GM23338 (cell line): ENCODE measurements around the gene CPT2. TPM values are rescaled to one million over a fixed set of nuclear protein-coding genes. Genes with fewer than 3 reads are reported as not detected.

Experiments
- ATAC-seq: fragments of 200-7000 bp; cut with Tn5 transposase; 3 replicates; pipeline ENCODE4 v1.9.1; 2020
- DNase-seq: peaks from one replicate; pipeline ENCODE4 v3.0.0-alpha.2; 2015; ENCODE audit warnings: low spot score
- H2AFZ ChIP-seq: fragments of 200-600 bp; sonication (generic); 2 replicates; pipeline ENCODE4 v1.8.0; 2016; ENCODE audit warnings: antibody characterized with exemption, mild to moderate bottlenecking, moderate library complexity
- H3F3A ChIP-seq: fragments of 200-600 bp; sonication (generic); replicated peaks from 2 replicates; pipeline ENCODE4 v1.8.0; 2017; ENCODE audit warnings: antibody characterized with exemption, mixed run types, low read depth
- H3K27ac ChIP-seq: fragments of 200-600 bp; sonication (generic); 2 replicates; pipeline ENCODE4 v1.6.1; 2016; ENCODE audit warnings: low read depth
- H3K27me3 ChIP-seq: fragments of 200-600 bp; sonication (generic); 2 replicates; pipeline ENCODE4 v1.8.0; 2016; ENCODE audit warnings: mild to moderate bottlenecking, mixed run types, moderate library complexity; ENCODE audit not compliant: insufficient read depth
- H3K36me3 ChIP-seq: fragments of 200-600 bp; sonication (generic); 2 replicates; pipeline ENCODE4 v1.8.0; 2016; ENCODE audit warnings: mild to moderate bottlenecking; ENCODE audit not compliant: insufficient read depth
- H3K4me1 ChIP-seq: fragments of 200-600 bp; sonication (generic); 2 replicates; pipeline ENCODE4 v1.8.0; 2016; ENCODE audit warnings: mild to moderate bottlenecking, moderate library complexity; ENCODE audit not compliant: insufficient read depth
- H3K4me2 ChIP-seq: fragments of 200-600 bp; sonication (generic); 2 replicates; pipeline ENCODE4 v1.7.1; 2017; ENCODE audit warnings: mixed run types
- H3K4me3 ChIP-seq: fragments of 200-600 bp; sonication (generic); 2 replicates; pipeline ENCODE4 v1.6.1; 2016; ENCODE audit warnings: mixed run types
- H3K79me2 ChIP-seq: fragments of 200-600 bp; sonication (generic); replicated peaks from 2 replicates; pipeline ENCODE4 v1.8.0; 2017; ENCODE audit warnings: mild to moderate bottlenecking; ENCODE audit not compliant: insufficient read depth
- H3K9me2 ChIP-seq: fragments of 200-600 bp; sonication (generic); 2 replicates; pipeline ENCODE4 v1.8.0; 2017; ENCODE audit not compliant: insufficient read depth
- H4K20me1 ChIP-seq: fragments of 200-600 bp; sonication (generic); replicated peaks from 2 replicates; pipeline ENCODE4 v1.8.0; 2017; ENCODE audit warnings: mild to moderate bottlenecking; ENCODE audit not compliant: insufficient read depth
- H3K27ac Mint-ChIP-seq: 2 replicates; pipeline ENCODE4 v1.8.0; 2020; ENCODE audit warnings: inconsistent platforms, mild to moderate bottlenecking, moderate library complexity, mixed read lengths
- H3K27me3 Mint-ChIP-seq: 3 replicates; pipeline ENCODE4 v1.8.0; 2022; ENCODE audit warnings: low read depth, mild to moderate bottlenecking, moderate library complexity, mixed read lengths, inconsistent platforms; ENCODE audit not compliant: insufficient read depth, poor library complexity
- H3K36me3 Mint-ChIP-seq: 3 replicates; pipeline ENCODE4 v1.8.0; 2021; ENCODE audit warnings: low read depth, mild to moderate bottlenecking, inconsistent platforms, moderate library complexity, mixed read lengths
- H3K4me1 Mint-ChIP-seq: 3 replicates; pipeline ENCODE4 v1.8.0; 2020; ENCODE audit warnings: mild to moderate bottlenecking, inconsistent platforms, mixed read lengths
- H3K4me3 Mint-ChIP-seq: 3 replicates; pipeline ENCODE4 v1.8.0; 2021; ENCODE audit warnings: moderate library complexity, mild to moderate bottlenecking, inconsistent platforms, mixed read lengths
- H3K9me3 Mint-ChIP-seq: 3 replicates; pipeline ENCODE4 v1.8.0; 2020; ENCODE audit warnings: moderate library complexity, mild to moderate bottlenecking, inconsistent platforms, mixed read lengths
- CREB1 ChIP-seq: fragments of 250-450 bp; sonication (Bioruptor Pico); IDR thresholded peaks from 2 replicates; pipeline ENCODE4 v1.5.0; 2020; ENCODE audit warnings: low read depth, mild to moderate bottlenecking, moderate library complexity
- ETS1 ChIP-seq: IDR thresholded peaks from 2 replicates; pipeline ENCODE4 v1.6.1; 2016; ENCODE audit warnings: antibody characterized with exemption
- EZH2 ChIP-seq: fragments of 200-600 bp; sonication (generic); IDR thresholded peaks from one replicate; pipeline ENCODE4 v1.8.0; 2017; ENCODE audit warnings: antibody characterized with exemption, mild to moderate bottlenecking, low read depth; ENCODE audit not compliant: unreplicated experiment
- EZH2phosphoT487 ChIP-seq: fragments of 200-600 bp; sonication (generic); IDR thresholded peaks from one replicate; pipeline ENCODE4 v1.8.1; 2018; ENCODE audit warnings: antibody characterized with exemption; ENCODE audit not compliant: unreplicated experiment
- JUNB ChIP-seq: IDR thresholded peaks from one replicate; pipeline ENCODE4 v1.6.1; 2016; ENCODE audit warnings: antibody characterized with exemption; ENCODE audit not compliant: unreplicated experiment
- NANOG ChIP-seq: IDR thresholded peaks from 2 replicates; pipeline ENCODE4 v1.6.1; 2016; ENCODE audit warnings: antibody characterized with exemption, borderline replicate concordance
- POLR2AphosphoS5 ChIP-seq: IDR thresholded peaks from 2 replicates; pipeline ENCODE4 v1.6.1; 2016; ENCODE audit warnings: antibody characterized with exemption, low read depth
- STAT1 ChIP-seq: IDR thresholded peaks from one replicate; pipeline ENCODE4 v1.6.1; 2016; ENCODE audit warnings: antibody characterized with exemption; ENCODE audit not compliant: unreplicated experiment
- ZNF114 ChIP-seq: fragments of 250-450 bp; sonication (Bioruptor Pico); IDR thresholded peaks from 2 replicates; pipeline ENCODE4 v1.5.0; 2020; ENCODE audit warnings: mild to moderate bottlenecking, moderate library complexity
- ZNF331 ChIP-seq: fragments of 250-450 bp; sonication (Bioruptor Pico); IDR thresholded peaks from 2 replicates; pipeline ENCODE4 v1.5.0; 2020; ENCODE audit warnings: low read depth, mild to moderate bottlenecking, moderate library complexity
- ZNF462 ChIP-seq: fragments of 250-450 bp; sonication (Bioruptor Pico); IDR thresholded peaks from 2 replicates; pipeline ENCODE4 v1.5.0; 2020; ENCODE audit warnings: mild to moderate bottlenecking, moderate library complexity
- polyA plus RNA-seq: library from polyadenylated mRNA; unstranded; fragments of >200 nt; fragmentation: Nextera tagmentation; extraction: Ambion mirVana; gene quantifications from 2 replicates; pipeline ENCODE4 v1.2.1, GENCODE V29; 2016
- total RNA-seq: library from RNA; depleted of rRNA; stranded (reverse); fragments of >200 nt; shearing (Covaris generic); gene quantifications from 2 replicates; pipeline ENCODE4 v1.2.3, GENCODE V29; 2014
- TF ChIP-seq, protein P1 (sequence below), 2 experiments: fragments of 200-600 bp in 1 of 2; sonication (generic) in 1 of 2; conservative IDR thresholded peaks; 2 replicates each; pipeline versions ENCODE4 v1.5.1 to v1.6.1; 2016 to 2017; ENCODE audit warnings: antibody characterized with exemption in 2 of 2, low read depth in 2 of 2, mild to moderate bottlenecking in 2 of 2, moderate library complexity in 1 of 2
- TF ChIP-seq, protein P2 (sequence below): IDR thresholded peaks from one replicate; pipeline ENCODE4 v1.6.1; 2018; ENCODE audit warnings: antibody characterized with exemption; ENCODE audit not compliant: unreplicated experiment

CPT2 gene
- total and polyA plus RNA-seq, 2 experiments from 2014 or later, result 11.2 to 30.6 TPM

GRCh38 chr1:53189061-53189460 lies 7.6 kb upstream of the CPT2 start:
- no peak for DNase-seq
- ATAC-seq, result no peak
- Histone ChIP-seq H2AFZ (no peak overlapping the region), H3K4me3 (no peak overlapping the region), H3F3A (no peaks in the 10 kb centered on the region), H3K36me3 (no peaks in the 10 kb centered on the region), H3K4me1 (no peaks in the 10 kb centered on the region), H3K79me2 (no peaks in the 10 kb centered on the region), H3K9me2 (no peaks in the 10 kb centered on the region), H3K27ac (no peak overlapping the region), H3K4me2 (no peak overlapping the region), H3K27me3 (no peaks in the 10 kb centered on the region), H4K20me1 (no peaks in the 10 kb centered on the region)
- Mint-ChIP-seq H3K27me3 (peaks cover 2% of the 10 kb centered on the region), H3K36me3 (no peaks in the 10 kb centered on the region), H3K4me1 (peaks cover 8% of the 10 kb centered on the region; the same call in 2 of the 3 replicates), H3K9me3 (no peaks in the 10 kb centered on the region; the same call in 2 of the 3 replicates), H3K27ac (no peak overlapping the region), H3K4me3 (no peak overlapping the region)
- no peak for TF ChIP-seq ZNF114 (CRISPR knock-in tag)
- TF ChIP-seq, protein P1, sequence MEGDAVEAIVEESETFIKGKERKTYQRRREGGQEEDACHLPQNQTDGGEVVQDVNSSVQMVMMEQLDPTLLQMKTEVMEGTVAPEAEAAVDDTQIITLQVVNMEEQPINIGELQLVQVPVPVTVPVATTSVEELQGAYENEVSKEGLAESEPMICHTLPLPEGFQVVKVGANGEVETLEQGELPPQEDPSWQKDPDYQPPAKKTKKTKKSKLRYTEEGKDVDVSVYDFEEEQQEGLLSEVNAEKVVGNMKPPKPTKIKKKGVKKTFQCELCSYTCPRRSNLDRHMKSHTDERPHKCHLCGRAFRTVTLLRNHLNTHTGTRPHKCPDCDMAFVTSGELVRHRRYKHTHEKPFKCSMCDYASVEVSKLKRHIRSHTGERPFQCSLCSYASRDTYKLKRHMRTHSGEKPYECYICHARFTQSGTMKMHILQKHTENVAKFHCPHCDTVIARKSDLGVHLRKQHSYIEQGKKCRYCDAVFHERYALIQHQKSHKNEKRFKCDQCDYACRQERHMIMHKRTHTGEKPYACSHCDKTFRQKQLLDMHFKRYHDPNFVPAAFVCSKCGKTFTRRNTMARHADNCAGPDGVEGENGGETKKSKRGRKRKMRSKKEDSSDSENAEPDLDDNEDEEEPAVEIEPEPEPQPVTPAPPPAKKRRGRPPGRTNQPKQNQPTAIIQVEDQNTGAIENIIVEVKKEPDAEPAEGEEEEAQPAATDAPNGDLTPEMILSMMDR (conservative IDR thresholded peaks at IDR 0.05; ENCODE audit: low read depth in 2 of 2), result no peak
- no peak for TF ChIP-seq NANOG
- TF ChIP-seq, protein P2, sequence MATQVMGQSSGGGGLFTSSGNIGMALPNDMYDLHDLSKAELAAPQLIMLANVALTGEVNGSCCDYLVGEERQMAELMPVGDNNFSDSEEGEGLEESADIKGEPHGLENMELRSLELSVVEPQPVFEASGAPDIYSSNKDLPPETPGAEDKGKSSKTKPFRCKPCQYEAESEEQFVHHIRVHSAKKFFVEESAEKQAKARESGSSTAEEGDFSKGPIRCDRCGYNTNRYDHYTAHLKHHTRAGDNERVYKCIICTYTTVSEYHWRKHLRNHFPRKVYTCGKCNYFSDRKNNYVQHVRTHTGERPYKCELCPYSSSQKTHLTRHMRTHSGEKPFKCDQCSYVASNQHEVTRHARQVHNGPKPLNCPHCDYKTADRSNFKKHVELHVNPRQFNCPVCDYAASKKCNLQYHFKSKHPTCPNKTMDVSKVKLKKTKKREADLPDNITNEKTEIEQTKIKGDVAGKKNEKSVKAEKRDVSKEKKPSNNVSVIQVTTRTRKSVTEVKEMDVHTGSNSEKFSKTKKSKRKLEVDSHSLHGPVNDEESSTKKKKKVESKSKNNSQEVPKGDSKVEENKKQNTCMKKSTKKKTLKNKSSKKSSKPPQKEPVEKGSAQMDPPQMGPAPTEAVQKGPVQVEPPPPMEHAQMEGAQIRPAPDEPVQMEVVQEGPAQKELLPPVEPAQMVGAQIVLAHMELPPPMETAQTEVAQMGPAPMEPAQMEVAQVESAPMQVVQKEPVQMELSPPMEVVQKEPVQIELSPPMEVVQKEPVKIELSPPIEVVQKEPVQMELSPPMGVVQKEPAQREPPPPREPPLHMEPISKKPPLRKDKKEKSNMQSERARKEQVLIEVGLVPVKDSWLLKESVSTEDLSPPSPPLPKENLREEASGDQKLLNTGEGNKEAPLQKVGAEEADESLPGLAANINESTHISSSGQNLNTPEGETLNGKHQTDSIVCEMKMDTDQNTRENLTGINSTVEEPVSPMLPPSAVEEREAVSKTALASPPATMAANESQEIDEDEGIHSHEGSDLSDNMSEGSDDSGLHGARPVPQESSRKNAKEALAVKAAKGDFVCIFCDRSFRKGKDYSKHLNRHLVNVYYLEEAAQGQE, result no peak
- TF ChIP-seq ETS1, result no peak
- TF ChIP-seq CREB1 (CRISPR knock-in tag), result no peak
- TF ChIP-seq JUNB, result no peak
- TF ChIP-seq EZH2phosphoT487, result no peak
- no peak for TF ChIP-seq POLR2AphosphoS5
- no peak for TF ChIP-seq ZNF462 (CRISPR knock-in tag)
- TF ChIP-seq ZNF331, result no peak
- TF ChIP-seq EZH2, result no peak
- no peak for TF ChIP-seq STAT1
